NCI-H2171 (cell line): Measurements from ENCODE around the gene CARD19.

ENCODE experiments used
- DNase-seq: peaks from one replicate; lab custom pipeline; 2025; lab: John Stamatoyannopoulos, UW

CARD19 gene

DNA sequence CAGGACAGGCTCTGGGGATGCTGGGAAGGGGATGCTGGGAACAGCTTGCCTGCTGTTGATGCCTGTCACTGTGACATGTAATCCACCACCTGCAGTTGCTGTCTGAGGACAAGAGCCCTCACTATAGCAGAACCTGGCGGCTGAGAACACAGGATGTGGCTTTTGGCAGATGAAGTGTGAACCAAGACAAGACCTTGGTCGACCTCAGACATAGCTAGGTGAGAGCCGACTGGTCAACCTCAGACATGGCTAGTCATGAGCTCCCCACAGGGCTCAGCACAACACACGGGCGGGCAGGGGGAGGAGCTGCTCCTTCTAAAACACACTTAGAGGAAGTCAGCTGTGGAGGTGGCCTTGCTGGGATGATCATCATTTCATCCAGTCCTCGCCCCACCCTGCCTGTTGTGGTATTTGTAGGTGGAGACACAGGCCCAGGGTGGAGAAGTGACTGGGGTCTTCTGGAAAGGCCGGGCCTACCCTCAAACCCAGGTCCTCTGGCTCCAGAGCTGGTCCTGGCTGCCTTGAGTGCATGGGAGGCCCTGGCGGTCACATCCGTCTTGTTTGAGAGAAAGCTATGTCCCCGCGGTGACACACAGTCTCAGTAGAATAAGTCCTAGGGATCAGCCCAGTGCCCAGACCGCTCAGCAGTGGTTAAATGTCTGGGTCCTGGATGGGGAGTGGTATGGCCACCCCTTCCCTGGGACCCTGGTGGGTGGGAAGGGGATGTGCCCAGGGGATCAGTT is 31.5 kb upstream of the CARD19 start:
- DNase-seq: peak; percentile 35

DNA sequence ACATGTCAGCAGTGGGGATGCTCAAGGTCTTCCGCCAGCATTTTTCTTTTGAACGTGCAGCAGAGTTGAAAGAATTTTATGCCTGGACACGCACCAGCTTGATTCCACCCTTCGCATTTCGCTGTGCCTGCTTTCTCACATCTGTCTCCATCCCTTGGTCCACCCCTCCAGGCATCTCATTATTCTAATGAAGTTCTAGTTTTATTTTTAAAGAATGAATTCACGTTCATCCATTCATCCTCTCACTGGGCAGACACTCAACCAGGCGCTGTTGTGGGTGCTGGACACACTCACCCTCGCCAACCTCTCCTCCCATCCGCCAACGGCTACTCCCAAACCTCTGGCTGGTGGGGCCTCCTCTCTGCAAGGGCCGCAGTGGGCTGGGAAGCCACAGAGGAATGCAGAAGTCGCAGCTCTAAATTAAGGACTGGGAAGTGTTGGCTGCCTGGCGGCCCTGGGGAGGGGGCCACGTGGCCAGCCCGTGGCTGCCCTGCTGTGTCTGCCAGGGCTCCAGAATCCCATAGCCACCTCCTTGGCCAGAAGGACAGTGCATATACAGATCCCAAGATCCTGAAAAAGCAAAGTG is 30.8 kb upstream of the CARD19 start:
- no peak for DNase-seq

DNA sequence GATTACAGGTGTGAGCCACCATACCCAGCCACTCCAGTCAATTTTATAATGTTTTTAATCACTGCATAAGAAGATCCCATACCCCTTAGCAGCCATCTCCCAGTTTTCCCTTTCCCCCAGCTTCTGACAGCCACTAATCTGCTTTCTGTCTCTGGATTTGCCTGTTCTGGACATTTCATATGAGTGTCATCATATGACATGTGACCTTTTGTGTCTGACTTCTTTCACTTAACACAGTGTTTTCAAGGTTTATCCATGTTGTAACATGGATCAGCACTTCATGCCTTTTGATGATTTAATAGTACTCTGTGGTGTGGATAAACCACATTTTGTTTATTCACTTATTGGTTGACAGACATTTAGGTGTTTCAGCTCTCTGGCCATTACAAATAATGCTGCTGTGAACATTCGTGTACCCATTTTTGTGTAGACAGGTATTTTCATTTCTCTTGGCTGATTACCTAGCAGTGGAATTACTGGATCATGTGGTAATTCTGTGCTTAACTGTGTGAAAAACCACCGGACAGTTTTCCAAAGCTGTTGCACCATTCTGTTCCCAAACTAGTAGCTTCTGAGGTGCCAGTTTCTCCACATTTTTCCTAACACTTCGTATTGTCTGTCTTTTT is 28.9 kb upstream of the CARD19 start:
- no peak for DNase-seq

DNA sequence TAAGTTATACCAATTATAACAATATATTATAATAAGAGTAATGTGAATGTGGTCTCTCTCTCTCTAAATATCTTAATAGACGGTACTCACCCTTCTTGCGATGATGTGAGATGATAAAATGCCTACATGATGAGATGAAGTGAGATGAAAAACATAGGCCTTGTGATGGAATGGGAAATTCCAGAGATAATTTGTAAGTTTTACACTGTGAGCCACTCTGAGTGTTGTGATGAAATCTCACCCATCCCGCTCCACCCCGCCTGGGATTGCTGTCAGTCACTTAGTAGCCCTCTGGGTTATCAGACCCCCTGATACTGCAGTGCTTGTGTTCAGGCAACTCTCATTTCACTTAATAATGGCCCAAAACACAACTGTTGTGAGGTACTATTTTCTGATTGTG is 27.1 kb upstream of the CARD19 start:
- DNase-seq: no peak

DNA sequence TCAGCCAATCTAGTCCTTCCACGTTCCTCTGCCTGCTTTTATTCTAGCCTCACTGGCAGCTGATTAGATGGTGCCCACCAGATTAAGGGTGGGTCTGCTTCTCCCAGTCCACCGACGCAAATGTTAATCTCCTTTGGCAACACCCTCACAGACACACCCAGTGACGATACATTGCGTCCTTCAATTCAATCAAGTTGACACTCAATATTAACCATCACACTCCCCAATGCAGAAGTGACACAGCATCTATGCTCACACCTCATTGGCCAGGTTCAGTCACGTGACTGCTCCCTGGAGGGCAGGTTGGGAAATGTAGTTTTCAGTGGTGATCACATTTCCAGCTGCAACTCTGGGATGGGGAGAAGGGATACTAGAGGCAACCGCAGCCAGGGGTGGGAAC is 24.6 kb upstream of the CARD19 start:
- DNase-seq: peak; percentile 14

DNA sequence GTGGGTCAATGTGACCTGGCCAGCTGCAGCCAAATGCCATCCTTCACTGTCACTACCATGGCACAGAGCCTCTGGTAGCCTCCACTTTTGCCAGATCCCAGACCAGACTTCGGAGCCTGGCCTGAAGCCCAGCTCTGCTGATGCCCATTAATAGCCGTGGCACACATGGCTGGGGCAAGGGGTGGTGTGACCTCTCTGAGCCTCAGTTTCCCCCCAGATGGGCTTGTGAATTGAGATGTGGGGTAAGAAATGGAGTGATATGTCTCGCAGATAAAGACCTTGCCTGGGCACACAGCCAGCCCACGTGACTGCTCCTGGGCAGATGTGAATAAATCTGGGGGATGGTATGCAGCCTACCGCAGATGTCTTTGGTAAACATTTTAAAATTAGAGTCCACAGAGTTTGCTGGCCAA is 23.6 kb upstream of the CARD19 start:
- peak; percentile 55 for DNase-seq

DNA sequence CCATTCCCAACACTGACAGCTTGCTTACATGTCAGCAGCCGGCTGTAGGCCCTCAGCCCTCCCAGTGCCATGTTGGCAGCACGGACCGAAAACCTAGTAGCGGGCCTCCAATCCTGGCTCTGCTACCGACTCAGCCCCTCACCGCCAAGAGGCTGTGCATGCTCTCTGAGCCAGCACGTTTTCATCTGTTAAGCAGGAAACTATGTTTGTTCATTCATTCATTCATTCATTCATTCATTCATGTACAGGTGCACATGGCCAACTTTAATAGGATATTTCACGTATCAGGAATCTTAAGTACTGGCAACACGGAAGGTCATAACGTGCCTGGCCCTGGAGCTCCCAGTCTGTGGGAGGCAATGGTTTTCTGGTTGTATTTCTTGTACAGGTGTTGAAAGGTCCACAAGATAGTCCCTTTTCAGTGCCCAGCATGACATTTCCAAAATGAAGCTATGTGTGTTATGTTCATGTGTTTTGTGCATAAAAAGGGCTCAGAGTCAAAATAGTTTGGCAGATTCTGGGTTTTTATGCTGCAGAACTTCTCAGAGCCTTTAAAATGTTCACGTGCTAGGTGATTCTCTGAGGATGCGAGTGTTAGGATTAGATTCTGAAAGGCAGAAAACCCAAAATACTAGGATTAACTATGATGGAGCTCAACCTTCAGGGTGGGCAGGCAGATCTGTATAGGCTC is 19.8 kb upstream of the CARD19 start:
- DNase-seq: no peak

DNA sequence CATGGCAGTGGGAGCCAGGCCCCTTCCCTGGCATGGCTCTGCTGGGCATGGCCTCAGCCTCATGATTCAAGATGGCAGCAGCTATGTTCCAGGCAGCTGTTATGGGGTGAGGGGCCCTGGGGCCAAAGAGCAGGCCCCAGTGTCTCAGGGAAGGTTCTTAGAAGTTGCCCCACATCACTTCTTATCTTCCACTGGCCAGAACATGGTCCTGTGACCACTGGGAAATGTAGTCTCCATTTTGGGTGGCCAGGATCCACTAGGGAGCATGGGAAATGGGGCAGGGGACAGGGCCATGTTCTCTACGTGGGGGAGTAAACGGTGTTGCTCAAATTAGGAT is 19.3 kb upstream of the CARD19 start:
- DNase-seq: no peak

DNA sequence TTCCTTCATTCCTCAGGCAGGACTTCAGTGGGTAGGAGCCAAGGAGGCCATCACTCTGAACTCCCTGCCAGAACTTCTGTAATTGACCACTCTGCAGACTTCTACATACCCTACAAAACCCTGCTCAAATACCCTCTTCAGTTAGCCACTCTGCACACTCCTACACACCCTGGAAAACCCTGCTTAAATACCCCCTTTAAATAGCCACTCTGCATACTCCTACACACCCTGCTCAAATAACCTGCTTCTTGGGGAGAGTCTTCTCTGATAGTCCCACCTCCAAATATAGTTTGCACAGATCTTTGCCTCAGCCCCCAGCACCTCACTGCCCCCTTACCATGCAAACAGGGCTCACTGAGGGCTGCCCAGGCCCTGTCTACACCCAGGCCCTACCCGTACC is 18.6 kb upstream of the CARD19 start:
- no peak for DNase-seq

DNA sequence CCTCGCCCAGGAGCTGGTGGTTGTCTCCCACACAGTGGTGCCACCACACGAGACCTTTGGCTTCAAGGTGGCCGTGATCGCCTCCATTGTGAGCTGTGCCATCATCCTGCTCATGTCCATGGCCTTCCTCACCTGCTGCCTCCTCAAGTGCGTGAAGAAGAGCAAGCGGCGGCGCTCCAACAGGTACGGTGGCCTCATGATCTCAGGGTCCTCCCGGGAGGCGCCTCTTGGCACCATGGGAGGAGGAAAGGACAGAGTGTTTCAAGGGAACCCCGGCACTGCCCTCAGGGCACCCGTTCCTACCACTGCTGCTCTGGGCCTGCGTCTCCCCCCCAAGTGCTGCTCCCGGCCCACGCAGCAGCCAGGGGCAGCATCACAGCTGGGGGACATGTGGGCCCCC is 18.2 kb upstream of the CARD19 start:
- no peak for DNase-seq

DNA sequence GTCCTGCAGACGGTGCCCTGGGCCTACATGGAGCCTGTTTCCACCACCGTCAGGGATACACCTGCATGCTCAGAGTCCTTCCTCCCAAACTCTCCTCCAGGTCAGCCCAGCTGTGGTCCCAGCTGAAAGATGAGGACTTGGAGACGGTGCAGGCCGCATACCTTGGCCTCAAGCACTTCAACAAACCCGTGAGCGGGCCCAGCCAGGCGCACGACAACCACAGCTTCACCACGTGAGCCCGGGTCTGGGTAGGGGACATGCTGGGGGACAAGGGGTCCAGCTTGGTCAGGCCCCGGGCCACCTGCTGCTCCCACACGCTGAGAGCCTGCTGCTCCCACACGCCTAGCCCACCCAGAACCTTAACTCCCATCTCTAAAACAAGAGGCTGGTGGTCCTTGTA is 16.6 kb upstream of the CARD19 start:
- DNase-seq: no peak

DNA sequence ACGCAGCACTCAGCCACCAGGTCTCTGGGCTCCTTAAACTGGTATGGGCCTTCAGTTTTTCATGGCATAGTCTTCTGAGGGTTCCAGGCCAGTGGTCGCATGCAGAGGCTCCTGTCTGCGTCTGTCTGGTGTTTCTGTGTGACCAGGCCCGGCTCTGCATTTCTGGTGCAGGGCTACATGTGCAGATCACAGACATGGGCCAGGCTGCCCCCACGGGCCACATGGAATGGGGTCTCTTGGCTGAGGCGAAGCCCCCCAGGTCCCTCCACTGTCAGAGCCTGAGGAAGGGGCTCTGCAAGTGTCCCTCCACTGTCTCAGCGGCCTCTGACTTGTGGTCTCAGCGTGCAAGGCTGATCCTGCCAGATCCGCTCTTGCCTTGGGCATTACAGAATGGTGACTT is 15.6 kb upstream of the CARD19 start:
- DNase-seq: no peak

DNA sequence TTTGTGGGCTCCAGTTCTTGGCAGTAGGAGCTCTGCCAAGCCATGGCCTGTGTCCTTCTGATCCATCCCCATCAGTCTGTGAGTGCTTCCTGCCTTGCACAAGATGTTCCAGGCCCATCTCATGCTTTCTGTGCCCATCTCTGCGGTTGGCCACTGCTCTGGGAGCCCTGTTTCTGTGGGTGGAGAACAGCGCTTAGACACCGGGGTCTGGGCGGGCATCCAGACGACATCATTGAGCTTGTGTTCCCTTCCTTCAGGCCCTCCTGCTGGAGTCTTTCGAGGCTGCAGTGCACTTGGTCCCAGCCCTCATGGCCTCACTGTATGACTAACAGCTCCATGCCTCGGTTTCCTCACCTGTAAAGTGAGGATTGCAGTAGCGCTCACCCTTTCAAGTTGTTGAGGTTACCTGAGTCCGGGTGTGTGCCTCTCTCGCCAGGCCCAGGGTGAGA is 14.9 kb upstream of the CARD19 start:
- DNase-seq: no peak

DNA sequence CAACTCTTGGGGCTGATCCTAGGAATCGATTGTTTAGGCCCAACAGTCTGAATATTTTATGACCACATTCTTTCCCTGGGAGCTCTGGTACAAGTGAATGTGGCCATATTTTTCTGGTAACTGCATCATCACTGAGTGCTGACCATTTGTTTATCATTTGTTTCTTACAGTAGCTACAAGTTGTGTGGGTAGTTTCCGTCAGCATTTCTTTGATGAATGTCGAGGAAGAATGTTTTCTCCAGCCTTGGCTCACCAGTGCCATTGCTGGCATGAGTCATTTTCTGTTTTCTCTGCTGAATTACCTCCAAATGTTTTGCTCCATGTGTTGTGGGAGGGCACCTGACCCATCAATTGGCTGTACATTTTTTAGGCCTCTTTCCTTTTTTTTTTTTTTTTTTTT is 14.1 kb upstream of the CARD19 start:
- DNase-seq: no peak

DNA sequence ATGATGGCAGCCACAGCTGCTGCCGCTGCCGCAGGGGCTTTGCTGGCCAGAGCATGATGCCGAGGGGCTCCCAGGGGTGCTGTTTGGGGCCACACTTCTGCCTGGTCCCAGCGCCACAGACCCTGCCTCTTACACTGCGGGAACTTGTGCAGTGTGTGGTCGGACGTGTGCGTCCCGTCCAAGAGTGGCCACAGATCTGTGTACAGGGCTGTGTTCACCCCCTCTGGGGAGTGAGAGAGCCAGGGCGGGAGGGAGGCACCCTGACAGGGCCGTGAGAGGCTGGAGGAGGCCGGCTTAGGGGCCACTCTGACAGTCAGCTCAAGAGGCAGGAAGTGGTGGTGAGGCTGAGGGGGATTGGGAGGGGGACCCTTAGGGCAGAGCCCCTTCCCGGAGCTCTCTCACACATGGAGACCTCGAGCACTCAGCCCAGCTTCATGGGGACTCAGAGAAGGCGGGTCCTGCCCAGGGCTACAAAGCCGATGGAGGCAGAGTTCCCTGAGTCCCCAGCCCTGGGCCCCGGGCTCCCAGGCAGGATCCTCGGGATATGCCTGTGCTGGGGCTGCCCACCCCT is 13.1 kb upstream of the CARD19 start:
- DNase-seq: no peak

DNA sequence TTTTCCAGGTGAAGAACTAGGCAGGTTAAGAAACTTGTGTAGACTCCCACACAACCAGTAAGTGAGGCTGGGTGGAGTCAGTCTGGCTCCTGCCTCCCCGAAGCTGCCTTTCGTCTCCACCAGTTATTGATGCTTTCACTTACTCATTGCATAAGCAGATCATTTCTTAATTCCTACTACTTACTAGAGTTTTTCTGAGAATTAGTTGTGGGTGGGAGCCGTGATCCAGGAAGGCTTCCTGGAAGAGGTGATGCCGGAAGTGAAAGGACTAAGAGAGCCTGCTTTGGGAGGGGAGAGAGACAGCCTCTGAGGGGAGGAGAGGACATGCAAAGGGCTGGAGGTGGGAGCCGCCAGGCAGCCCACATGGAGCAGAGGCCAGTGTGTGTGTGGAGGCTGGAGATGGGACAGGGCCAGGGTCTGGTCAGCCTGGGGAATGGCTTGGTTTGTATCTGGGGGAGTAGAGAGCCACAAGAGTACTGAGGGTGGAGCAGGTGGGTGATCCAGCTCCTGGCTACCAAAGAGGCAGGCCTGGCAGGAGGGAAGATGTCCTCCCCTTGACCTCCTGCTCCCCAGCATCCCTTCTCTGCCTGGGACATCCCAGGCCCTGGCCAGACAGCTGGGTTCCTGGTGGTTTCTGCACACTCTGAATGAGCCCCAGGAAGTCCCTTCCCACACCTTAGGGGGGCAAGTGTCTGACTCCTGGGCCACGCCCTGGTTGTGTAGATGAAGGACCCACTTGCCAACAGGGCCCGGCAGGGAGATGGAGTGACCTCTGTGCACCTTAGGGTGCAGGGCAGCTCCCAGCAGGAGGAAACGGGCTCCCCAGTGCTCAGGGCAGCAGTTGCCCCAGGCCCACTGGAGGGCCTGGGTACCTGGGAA is 12.2 kb upstream of the CARD19 start:
- DNase-seq: no peak

DNA sequence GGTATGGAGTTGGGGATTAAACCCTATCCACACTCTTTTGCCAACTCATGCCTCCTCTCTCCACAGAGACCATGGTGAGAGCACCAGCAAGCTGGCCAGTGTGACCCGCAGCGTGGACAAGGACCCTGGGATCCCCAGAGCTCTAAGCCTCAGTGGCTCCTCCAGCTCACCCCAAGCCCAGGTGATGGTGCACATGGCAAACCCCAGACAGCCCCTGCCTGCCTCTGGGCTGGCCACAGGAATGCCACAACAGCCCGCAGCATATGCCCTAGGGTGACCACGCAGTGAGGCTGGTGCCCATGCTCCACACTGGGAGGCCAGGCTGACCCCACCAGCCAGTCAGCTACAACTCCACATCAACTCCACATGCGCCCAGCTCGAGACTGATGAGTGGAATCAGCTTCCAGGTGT is 11.5 kb upstream of the CARD19 start:
- no peak for DNase-seq

DNA sequence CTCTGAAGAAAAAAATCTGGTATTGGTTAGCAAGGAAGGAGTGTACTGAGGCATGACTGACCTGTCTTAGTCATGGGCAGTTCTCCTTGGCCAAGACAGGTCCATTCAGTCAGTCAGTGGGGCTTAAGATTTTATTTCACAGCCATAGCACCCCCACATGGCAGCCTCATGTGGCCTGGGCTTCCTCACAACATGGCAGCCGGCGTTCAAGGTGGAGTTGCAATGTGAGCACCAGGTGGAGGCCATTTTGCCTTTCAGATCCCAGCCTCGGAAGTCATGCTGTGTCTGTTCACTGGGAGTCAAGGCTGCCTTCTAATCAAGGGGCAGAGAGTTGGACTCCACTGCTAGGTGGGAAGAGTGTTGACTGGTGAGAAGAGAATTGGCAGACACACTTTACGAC is 10.3 kb upstream of the CARD19 start:
- no peak for DNase-seq

DNA sequence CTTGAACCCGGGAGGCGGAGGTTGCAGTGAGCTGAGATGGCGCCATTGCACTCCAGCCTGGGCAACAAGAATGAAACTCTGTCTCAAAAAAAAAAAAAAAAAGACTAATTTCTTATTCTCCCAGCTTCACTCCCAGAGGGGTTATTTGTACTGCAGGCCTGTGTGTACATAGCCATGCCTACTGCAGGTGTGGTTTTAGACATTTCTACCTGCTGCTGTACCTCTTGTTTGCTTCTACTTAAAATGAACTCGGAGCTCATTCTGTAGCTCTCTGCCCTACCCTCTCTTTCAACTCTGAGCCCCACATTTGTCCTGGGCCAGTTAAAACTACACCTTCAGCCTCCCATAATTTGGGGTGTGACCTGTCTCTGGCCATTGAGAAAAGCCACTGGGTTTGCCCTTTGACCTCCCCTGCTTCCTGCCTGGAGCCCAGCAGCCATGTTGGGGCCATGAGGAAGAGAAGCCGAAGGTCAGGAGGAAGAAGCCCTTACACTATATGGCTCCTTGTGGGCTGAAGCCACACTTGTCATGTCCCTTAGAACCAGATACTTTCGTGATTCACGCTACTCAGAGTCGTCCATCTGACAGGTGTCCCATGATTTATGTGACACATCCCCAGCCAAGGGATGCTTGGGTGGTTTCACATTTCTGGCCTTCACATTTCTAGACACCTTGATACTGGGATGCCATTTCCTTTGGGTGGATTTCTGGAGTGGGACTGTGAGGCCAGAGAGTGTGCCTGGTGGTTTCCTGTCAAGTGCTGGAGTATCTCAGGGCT is 9.4 kb upstream of the CARD19 start:
- DNase-seq: no peak

DNA sequence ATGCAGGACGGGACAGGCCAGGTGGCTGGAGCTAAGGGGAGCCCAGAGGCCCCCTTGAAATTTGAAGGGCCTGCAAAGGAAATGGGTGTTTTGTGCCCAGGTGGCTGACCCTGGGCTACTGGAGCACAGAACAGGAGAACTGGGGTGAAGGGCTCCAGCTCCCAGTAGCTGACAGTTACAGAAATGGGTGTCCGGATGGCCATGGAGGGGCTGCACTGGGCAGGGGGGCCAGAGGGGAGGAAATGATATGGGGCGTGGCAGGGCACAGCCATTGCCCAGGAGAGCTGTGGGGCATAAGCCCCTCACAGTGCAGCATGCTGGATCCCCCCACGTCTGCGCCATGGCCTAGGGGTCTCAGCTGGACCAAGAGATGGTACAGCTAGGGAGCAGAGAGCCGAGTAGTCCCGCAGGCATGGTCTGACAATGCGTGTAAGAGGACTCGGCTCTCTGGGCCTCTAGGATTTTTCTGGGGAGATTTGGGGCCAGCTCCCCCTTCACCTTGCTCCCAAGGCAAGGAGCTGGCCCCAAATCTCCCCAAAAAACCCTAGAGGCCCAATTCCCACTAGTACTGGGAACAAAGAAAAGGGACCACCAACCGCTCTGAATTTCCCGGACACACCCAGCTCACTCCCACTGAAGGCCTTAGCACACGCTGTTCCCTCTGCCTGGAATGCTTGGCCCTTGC is 7.9 kb upstream of the CARD19 start:
- DNase-seq: no peak
